NB4 (cell line): Measurements from ENCODE around the gene NECTIN2.

Experiments
- MYC ChIP-seq: IDR thresholded peaks from 2 replicates; pipeline ENCODE4 v1.6.1; 2011; ENCODE audit warnings: low read depth, low read length
- TF ChIP-seq, protein P1 (sequence below): IDR thresholded peaks from one replicate; pipeline ENCODE4 v1.5.1; 2012; ENCODE audit warnings: low read depth, low read length

- TF ChIP-seq, protein P1, sequence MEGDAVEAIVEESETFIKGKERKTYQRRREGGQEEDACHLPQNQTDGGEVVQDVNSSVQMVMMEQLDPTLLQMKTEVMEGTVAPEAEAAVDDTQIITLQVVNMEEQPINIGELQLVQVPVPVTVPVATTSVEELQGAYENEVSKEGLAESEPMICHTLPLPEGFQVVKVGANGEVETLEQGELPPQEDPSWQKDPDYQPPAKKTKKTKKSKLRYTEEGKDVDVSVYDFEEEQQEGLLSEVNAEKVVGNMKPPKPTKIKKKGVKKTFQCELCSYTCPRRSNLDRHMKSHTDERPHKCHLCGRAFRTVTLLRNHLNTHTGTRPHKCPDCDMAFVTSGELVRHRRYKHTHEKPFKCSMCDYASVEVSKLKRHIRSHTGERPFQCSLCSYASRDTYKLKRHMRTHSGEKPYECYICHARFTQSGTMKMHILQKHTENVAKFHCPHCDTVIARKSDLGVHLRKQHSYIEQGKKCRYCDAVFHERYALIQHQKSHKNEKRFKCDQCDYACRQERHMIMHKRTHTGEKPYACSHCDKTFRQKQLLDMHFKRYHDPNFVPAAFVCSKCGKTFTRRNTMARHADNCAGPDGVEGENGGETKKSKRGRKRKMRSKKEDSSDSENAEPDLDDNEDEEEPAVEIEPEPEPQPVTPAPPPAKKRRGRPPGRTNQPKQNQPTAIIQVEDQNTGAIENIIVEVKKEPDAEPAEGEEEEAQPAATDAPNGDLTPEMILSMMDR = no peak
- TF ChIP-seq MYC = no peak
Measured at GRCh38 chr19:44847144-44848035, 1.3 kb downstream of the NECTIN2 start.
